HG03520 (cell line): ENCODE data around the gene LMF1.

Source experiments
- ATAC-seq: cut with Tn5 transposase; IDR thresholded peaks from one replicate; pipeline ENCODE4 v1.9.1; 2021; ENCODE audit warnings: mild to moderate bottlenecking, moderate library complexity; ENCODE audit not compliant: unreplicated experiment

Gene LMF1

GRCh38 chr16:931626-932500 is 38.9 kb downstream of the LMF1 start:
- ATAC-seq: no peak

GRCh38 chr16:931171-931570 is 39.6 kb downstream of the LMF1 start:
- ATAC-seq: no peak

DNA sequence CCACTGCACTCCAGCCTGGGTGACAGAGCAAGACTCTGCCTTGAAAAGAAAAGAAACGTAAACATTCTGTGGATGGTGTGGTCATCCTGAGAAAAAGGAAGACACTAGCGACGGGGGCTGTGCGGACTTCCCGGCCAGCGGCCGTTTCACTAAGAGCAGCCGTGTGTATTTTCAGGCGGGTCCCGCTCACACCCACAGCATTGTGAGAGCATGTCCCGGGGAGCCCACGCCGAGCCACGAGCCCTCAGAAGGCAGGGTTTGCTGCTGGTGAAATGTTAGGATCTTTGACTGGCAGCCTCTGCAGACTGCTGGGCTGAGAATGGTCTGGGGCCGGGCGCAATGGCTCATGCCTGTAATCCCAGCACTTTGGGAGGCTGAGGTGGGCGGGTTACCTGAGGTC is 40.3 kb downstream of the LMF1 start:
- ATAC-seq: no peak

GRCh38 chr16:930076-930475 is 40.7 kb downstream of the LMF1 start:
- no peak for ATAC-seq

- no peak for ATAC-seq
These were observed 41.3 kb downstream of the LMF1 start for GRCh38 chr16:929227-930073.

GRCh38 chr16:928526-928925 is 42.3 kb downstream of the LMF1 start:
- ATAC-seq: no peak

DNA sequence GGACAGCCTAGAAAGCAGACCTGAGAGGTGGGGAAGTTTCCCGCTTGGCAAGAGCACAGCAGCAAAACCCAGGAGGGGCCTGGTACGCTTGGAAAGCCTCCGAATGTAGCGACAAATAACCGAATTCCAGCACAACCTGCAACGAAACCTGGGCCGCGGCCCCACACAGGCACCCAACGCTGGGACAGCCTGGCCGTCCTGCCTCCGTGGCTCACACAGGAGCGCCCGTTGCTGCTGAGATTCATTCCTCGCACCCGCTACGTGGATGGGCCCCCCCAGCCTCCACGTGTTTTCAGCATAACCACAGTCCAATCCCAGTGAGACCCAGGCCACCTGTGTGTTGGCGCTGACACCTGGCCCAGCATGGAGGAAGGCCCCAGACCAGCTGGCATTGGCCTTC is 42.9 kb downstream of the LMF1 start:
- no peak for ATAC-seq

DNA sequence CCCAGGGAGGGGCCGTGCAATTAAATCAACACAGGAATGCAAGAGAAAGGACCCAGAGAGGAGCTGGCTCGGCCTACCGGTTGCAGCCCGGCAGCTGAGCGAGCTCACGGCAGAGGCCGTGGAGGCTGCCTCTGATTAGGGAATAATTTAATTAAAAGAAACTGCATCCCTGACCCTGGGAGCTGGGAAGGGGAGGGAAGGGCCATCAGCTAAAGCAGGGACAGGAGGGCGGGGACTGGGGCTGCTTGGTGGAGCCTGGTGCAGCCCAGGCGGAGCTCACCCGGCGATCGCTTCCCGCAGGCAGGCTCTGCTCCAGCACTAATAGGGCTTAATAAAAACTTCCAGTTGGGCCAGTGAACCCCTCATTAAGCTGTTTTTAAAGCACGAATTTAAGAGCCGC is 43.4 kb downstream of the LMF1 start:
- no peak for ATAC-seq

- ATAC-seq: no peak
These were observed 44.1 kb downstream of the LMF1 start for GRCh38 chr16:926715-927114.

DNA sequence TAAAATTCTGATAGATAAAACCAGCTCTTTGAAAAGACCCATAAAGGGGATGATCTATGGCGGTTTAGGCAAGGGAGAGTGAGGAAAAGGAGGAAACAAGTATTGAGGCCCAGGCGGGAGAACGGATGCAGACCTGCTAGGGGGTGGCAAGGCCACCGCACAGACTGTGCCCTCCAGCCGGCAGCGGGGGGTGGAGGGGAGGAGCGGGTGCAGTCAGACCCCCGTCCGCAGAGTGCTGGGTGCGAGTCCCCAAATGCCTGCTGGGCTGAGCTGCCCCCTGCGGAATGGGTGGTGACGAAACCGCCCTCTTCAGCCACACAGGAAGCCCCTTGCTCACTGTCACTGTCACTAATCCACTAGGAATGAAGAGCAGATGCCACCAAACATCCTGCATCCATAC is 46.0 kb downstream of the LMF1 start:
- no peak for ATAC-seq

DNA sequence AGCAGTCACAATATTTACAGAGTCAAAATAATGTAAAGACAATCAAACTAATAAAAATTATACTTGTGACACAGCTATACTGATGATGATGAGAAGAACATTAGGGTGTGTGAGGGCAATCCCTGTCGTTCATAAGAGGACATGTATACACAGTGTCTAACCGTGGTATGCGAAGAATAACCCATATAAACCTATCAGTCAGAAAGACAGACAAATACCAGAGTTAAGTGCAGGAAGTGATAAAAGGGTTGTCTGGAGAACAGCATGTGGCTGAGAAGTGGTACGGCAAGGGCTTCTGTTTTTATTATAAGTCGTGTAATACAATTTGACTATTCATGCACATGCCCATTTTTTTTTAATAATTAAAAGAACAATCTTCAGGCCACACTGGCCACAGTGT is 46.7 kb downstream of the LMF1 start:
- no peak for ATAC-seq

DNA sequence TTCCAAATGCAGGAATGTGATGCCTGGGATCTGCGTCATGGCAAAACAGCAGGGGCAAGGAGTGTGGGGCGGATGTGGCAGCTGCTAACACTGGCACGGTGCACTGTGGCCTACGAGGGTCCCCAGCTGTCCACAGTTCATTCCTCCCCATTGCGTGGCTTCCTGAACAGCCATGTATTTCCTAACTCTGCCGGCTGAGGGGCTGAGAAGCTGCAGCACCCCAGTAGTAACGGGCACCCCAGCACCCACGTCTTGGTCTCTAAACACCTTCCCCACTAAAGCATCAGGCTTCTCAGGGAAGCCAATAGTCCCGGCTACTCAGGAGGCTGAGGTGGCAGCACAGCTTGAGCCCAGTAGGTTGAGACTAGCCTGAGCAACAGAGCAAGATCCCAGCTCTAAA is 47.6 kb downstream of the LMF1 start:
- ATAC-seq: no peak

DNA sequence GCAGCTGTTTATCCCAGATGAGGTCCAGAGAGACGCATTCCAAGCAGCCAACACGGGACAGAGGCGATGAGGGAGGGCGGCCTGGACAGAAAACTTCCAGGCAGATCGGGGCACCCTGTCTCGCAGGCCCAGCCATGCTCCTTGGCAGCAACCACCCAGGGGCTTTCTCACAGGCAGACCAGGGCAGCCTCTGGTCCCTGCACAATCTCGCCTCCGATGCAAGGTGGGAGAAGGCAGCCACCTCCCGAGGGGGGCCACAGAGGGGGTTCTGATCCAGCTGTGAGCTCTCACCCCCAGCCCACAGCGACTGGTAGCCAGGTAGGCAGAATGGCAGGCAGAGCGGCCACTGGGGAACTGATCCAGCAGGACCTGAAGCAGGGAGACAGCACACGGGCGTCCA is 48.7 kb downstream of the LMF1 start:
- ATAC-seq: no peak

DNA sequence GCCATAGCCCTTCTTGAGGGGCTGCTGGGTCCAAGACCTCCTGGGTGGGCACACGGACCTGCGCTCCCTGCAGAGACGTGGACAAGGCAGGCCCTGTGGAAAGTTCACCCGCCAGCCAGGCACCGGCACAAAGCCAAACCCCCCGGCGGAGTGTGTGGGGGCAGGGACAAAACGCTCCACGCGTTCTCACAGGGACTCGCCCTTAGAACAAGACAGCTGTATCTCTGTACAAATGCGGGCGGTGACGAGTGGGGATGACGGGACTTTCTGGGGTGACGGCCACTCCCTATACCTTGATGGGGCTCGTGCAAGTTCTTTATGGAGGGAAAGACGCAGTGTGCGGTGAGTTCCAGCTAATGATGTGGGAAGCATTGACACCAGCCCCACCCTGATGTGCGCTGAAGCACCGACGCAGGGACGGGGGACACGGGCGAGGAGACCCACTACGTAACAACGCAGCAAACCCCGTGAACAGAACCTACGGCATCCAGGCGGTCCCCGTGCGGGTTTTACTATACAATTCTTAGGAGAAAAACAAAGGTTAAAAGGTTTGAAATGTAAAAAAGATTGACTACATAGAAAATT is 49.4 kb downstream of the LMF1 start:
- no peak for ATAC-seq

GRCh38 chr16:920717-921116 is 50.1 kb downstream of the LMF1 start:
- no peak for ATAC-seq

DNA sequence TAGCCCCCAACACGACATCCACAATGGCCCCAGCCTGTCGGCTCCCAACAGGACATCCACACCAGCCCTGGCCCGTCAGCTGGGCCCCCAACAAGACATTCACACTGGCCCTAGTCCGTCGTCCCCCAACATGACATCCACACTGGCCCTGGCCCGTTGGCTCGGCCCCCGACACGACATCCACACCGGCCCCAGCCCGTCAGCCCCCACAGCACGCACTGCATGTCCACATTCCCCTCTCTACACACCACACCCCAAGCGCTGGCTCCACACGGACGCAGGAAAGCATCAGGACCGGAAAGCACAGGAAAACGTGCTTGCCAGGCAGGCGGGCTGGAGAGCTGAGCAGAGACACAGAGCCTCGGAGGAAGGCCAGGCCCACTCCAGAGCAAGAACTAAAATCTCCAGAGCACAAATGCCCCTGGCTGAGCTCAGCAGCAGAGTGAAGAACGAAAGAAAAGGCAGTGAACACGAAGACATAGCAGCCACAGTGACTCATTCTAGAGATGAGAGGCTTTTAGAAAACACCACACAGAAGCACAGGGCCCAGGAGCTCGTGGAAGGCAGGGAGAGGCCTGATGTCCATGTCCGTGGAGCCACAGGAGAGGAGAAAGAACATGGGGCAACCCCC is 50.6 kb downstream of the LMF1 start:
- no peak for ATAC-seq

- ATAC-seq: no peak
These were observed 51.1 kb downstream of the LMF1 start for GRCh38 chr16:919658-920050.

GRCh38 chr16:918741-919657 is 51.8 kb downstream of the LMF1 start:
- no peak for ATAC-seq

DNA sequence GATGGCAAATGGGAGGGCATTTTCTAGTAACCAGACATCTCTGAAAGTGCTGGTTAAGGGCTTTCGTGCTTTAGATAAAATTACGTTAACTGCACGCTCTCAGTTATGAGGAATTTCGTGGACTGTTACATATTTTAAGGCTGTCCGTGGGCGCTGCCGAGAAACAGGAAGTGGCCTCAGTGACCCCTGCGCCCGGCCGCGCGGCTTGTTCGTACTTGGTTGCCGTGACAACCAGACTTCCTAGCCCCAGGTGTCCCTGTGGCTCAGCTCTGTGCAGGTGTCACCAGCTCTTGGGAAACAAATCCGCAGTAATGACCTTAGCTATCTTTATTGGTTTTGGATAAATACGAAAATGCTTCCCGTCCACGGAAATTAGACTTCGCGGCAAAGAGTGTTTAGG is 52.7 kb downstream of the LMF1 start:
- no peak for ATAC-seq

DNA sequence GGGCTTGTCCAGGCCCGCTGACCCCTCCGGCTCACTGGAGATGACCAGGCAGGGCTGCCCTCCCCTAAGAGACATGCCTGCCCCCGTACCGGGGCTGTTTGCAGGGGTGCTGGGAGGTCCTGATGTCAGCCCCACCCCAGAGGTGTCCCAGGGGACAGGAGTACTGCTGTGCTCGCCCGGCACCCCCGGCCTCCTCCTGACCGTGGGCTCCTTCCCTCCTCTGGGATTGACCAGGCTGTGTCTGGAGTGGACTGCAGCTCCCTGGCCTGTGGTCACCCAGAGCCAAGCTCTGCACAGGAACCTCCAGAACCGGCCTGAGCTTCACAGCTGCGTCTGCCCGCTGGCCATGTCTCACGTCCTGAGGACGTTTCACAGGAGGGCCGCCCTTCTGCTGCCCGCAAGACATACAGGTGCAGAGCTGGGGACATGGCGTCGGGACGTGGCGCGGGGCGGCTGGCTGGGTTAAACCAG is 53.2 kb downstream of the LMF1 start:
- no peak for ATAC-seq
